Activated T-helper 1 cell treated with anti-CD3 and anti-CD28 coated beads, Interleukin-12 subunit alpha, Interleukin-12 subunit beta, Interleukin-2, Interleukin-4 antibody, amounts not matched to agents 30 ng/mL and 10 ng/mL and 1 ng/mL, durations not matched to agents 14 hours and 24 hours and 36 hours (primary cell): ENCODE results near the gene PSPH. TPM values are rescaled to one million over a fixed set of nuclear protein-coding genes. Genes with fewer than 3 reads are reported as not detected.
A peak's percentile ranks its signal among the peaks of the same experiment; 100 is the strongest.
"Not testable (repeated sequence)": the region's sequence is repeated elsewhere in the genome, so short reads cannot be mapped to it uniquely, and the experiment has no call there.

Experiments
- DNase-seq: peaks from one replicate; pipeline ENCODE4 v3.0.0; 2021; ENCODE audit warnings: low spot score
- H3K27ac Mint-ChIP-seq: one replicate; pipeline ENCODE4 v1.8.0; 2021; ENCODE audit warnings: mild to moderate bottlenecking, mixed read lengths
- H3K27me3 Mint-ChIP-seq: one replicate; pipeline ENCODE4 v1.8.0; 2022; ENCODE audit warnings: mild to moderate bottlenecking, moderate library complexity, mixed read lengths; ENCODE audit not compliant: insufficient read depth
- H3K36me3 Mint-ChIP-seq: one replicate; pipeline ENCODE4 v1.8.0; 2021; ENCODE audit warnings: low read depth, mixed read lengths
- H3K4me1 Mint-ChIP-seq: one replicate; pipeline ENCODE4 v1.8.0; 2021; ENCODE audit warnings: low read depth, mixed read lengths
- H3K4me3 Mint-ChIP-seq: one replicate; pipeline ENCODE4 v1.8.0; 2021; ENCODE audit warnings: mild to moderate bottlenecking, moderate library complexity, mixed read lengths
- H3K9me3 Mint-ChIP-seq: one replicate; pipeline ENCODE4 v1.8.0; 2021; ENCODE audit warnings: mixed read lengths
- intact Hi-C: fragments of 100-400 bp; cut with micrococcal nuclease; formaldehyde crosslinking; loops from one replicate; pipeline ENCODE4 v1.15.1; 2024
- total RNA-seq: library from RNA; stranded (reverse); gene quantifications from 2 replicates; pipeline ENCODE4 v1.2.3, GENCODE V29; 2022

The PSPH gene
- total RNA-seq, 1 donor from 2014 or later, result 17.3 TPM

- Mint-ChIP-seq H3K4me1 (peaks cover 21% of the 10 kb centered on the region), H3K36me3 (peaks cover 12% of the 10 kb centered on the region)
- H3K27me3 Mint-ChIP-seq, DNase-seq, H3K9me3 Mint-ChIP-seq, intact Hi-C loops, H3K27ac Mint-ChIP-seq, H3K4me3 Mint-ChIP-seq: not testable (repeated sequence)
These were observed 2.5 kb downstream of the PSPH start for GRCh38 chr7:56048763-56049162.

DNA sequence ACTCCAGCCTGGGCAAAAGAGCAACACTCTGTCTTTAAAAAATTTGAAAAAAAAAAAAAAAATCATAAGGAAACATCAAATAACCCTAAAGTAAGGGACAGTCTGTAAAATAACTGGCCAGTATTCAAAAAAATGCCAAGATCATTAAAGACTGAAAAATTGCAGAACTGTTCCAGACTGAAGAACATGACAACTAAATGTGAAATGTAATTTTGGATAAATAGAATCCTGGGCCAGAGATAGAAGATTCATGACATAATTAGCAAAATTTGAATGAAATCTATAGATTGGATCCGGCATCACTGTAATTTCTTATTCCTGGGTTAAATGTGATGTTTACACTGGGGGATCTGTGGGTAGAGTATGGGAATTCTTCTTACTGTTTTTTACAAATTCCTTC, 3.0 kb downstream of the PSPH start:
- Mint-ChIP-seq H3K27ac (no peak overlapping the region), H3K4me1 (peaks cover 16% of the 10 kb centered on the region), H3K4me3 (no peak overlapping the region), H3K36me3 (peaks cover 8% of the 10 kb centered on the region), H3K27me3 (no peaks in the 10 kb centered on the region), H3K9me3 (no peaks in the 10 kb centered on the region)
- DNase-seq, result no peak
- intact Hi-C loops, result no loop called here

- not testable (repeated sequence) for H3K4me3 Mint-ChIP-seq
These were observed 3.7 kb downstream of the PSPH start for GRCh38 chr7:56047446-56048116.

GRCh38 chr7:56046721-56047445, 4.4 kb downstream of the PSPH start:
- peaks cover 9% of the 10 kb centered on the region for H3K4me1 Mint-ChIP-seq
- no peak overlapping the region for H3K27ac Mint-ChIP-seq
- peaks cover 4% of the 10 kb centered on the region for H3K36me3 Mint-ChIP-seq
- H3K27me3 Mint-ChIP-seq, result no peaks in the 10 kb centered on the region
- intact Hi-C loops, result no loop called here
- DNase-seq, result no peak
- no peak overlapping the region for H3K4me3 Mint-ChIP-seq
- H3K9me3 Mint-ChIP-seq, result no peaks in the 10 kb centered on the region

More at GRCh38 chr7:56047446-56048116, 3.7 kb downstream of the PSPH start:
- H3K9me3 Mint-ChIP-seq, H3K27ac Mint-ChIP-seq, intact Hi-C loops, H3K27me3 Mint-ChIP-seq, DNase-seq, H3K36me3 Mint-ChIP-seq, H3K4me1 Mint-ChIP-seq: not testable (repeated sequence)

GRCh38 chr7:56045758-56046157, 5.5 kb downstream of the PSPH start:
- H3K9me3 Mint-ChIP-seq, H3K4me1 Mint-ChIP-seq, H3K27ac Mint-ChIP-seq, H3K36me3 Mint-ChIP-seq, DNase-seq, H3K4me3 Mint-ChIP-seq, H3K27me3 Mint-ChIP-seq, intact Hi-C loops: not testable (repeated sequence)

GRCh38 chr7:56040730-56041129, 10.5 kb downstream of the PSPH start:
- Mint-ChIP-seq H3K27me3 (no peaks in the 10 kb centered on the region), H3K36me3 (no peaks in the 10 kb centered on the region), H3K27ac (no peak overlapping the region), H3K4me1 (no peaks in the 10 kb centered on the region), H3K9me3 (no peaks in the 10 kb centered on the region), H3K4me3 (no peak overlapping the region)
- intact Hi-C loops, result no loop called here
- DNase-seq, result no peak

- intact Hi-C loops, result loop anchor here (1.0 kb wide), 2 partner anchors 17 to 40 kb away; partner anchors contain the start of genes CCT6A and PSPH
- Mint-ChIP-seq H3K4me3 (peak overlapping the region; percentile 92), H3K36me3 (peaks cover 6% of the 10 kb centered on the region)
These were observed 17.4 kb downstream of the PSPH start for GRCh38 chr7:56033671-56034432.

DNA sequence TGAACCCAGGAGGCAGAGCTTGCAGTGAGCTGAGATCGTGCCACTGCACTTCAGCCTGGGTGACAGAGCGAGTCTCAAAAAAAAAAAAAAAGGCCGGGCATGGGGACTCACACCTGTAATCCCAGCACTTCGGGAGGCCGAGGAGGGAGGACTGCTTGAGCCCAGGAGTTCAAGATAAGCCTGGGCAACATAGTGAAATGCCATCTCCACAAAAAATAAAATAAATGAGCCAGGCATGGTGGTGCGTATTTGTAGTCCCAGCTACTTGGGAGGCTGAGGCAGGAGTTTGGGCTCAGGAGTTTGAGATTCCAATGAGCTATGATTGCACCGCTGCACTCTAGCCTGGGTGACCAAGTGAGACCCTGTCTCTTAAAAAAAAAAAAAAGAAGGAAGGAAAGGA, 18.7 kb downstream of the PSPH start:
- H3K27me3 Mint-ChIP-seq, intact Hi-C loops, DNase-seq, H3K36me3 Mint-ChIP-seq, H3K9me3 Mint-ChIP-seq, H3K27ac Mint-ChIP-seq, H3K4me3 Mint-ChIP-seq: not testable (repeated sequence)
- peaks cover 15% of the 10 kb centered on the region for H3K4me1 Mint-ChIP-seq

More at GRCh38 chr7:56033671-56034432, 17.4 kb downstream of the PSPH start:
- peak; percentile 71 for DNase-seq
- Mint-ChIP-seq H3K27me3 (no peaks in the 10 kb centered on the region), H3K4me1 (peaks cover 15% of the 10 kb centered on the region), H3K9me3 (no peaks in the 10 kb centered on the region), H3K27ac (peak overlapping the region; percentile 87)

- peak overlapping the region; percentile 3 for H3K4me3 Mint-ChIP-seq
These were observed 19.7 kb downstream of the PSPH start for GRCh38 chr7:56031556-56031955.

DNA sequence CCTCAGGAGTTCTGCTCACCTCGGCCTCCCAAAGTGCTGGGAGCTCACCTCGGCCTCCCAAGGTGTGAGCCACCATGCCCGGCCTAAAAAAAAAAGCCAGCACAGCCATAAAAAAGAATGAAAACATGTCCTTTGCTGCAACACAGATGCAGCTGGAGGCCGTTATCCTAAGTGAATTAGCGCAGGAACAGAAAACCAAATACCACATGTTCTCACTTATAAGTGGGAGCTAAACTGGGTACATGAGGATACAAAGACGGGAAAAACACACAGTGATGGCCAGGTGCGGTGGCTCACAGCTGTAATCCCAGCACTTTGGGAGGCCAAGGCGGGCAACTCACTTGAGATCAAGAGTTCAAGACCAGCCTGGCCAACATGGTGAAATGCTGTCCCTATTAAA, 20.9 kb downstream of the PSPH start:
- H3K27ac Mint-ChIP-seq, result no peak overlapping the region
- intact Hi-C loops, result no loop called here
- no peak for DNase-seq
- H3K4me3 Mint-ChIP-seq, result no peak overlapping the region
- H3K4me1 Mint-ChIP-seq, result peaks cover 15% of the 10 kb centered on the region
- no peaks in the 10 kb centered on the region for H3K9me3 Mint-ChIP-seq
- peaks cover 6% of the 10 kb centered on the region for H3K36me3 Mint-ChIP-seq
- no peaks in the 10 kb centered on the region for H3K27me3 Mint-ChIP-seq

More at GRCh38 chr7:56031556-56031955, 19.7 kb downstream of the PSPH start:
- H3K9me3 Mint-ChIP-seq, H3K27ac Mint-ChIP-seq, DNase-seq, H3K36me3 Mint-ChIP-seq, H3K27me3 Mint-ChIP-seq, intact Hi-C loops: not testable (repeated sequence)
- H3K4me1 Mint-ChIP-seq, result peaks cover 15% of the 10 kb centered on the region

GRCh38 chr7:56028942-56029630, 22.2 kb downstream of the PSPH start:
- intact Hi-C loops, result no loop called here
- H3K9me3 Mint-ChIP-seq, result no peaks in the 10 kb centered on the region
- H3K27me3 Mint-ChIP-seq, result no peaks in the 10 kb centered on the region
- no peak for DNase-seq
- no peak overlapping the region for H3K27ac Mint-ChIP-seq
- H3K4me1 Mint-ChIP-seq, result peaks cover 15% of the 10 kb centered on the region
- peaks cover 6% of the 10 kb centered on the region for H3K36me3 Mint-ChIP-seq
- no peak overlapping the region for H3K4me3 Mint-ChIP-seq

- Mint-ChIP-seq H3K4me3 (no peak overlapping the region), H3K9me3 (no peaks in the 10 kb centered on the region), H3K4me1 (peaks cover 3% of the 10 kb centered on the region), H3K36me3 (peaks cover 2% of the 10 kb centered on the region), H3K27ac (no peak overlapping the region), H3K27me3 (no peaks in the 10 kb centered on the region)
- no peak for DNase-seq
- intact Hi-C loops, result no loop called here
These were observed 24.7 kb downstream of the PSPH start for GRCh38 chr7:56026538-56026937.
